ENCODE results near the gene PIEZO2.

PIEZO2 gene

DNA sequence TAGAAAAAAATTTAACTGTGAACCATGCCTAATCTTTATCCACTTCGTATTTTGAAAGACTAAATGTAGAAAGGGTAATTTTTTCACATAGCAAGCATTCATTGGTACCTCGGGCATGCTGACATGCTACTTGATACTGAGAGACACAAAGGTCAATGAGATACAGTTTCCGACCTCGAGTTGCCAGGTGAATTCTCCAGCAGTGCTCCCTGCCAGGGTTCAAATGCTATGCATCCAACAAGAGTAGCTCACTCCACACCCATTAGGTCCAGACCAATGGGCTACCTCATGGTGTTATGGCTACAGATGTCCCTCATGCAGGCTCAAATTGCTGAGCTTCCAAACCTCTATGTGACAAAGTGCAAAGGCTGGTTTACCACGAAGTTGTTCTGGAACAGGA lies 305.8 kb downstream of the PIEZO2 start:
- no peak for DNase-seq (ENCODE audit: low read depth)

DNA sequence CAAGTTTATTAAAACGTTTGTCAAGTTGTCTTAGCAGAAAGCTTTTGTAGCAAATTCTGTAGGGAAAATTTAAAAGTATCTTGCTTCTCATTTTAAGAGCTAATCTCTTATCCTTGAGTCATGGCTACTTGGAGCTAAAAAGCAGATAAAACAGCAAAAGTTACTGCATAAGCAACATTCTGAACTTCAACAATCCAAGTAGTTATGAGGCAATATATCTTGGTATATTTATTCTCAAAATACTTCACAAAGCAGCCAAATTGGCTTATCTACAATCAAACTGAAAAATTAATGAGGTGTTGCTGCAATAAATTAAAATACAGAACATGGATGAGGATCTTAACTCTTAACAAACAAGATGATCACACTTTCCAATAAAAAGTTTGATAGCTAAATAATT lies 306.5 kb downstream of the PIEZO2 start:
- no peak for DNase-seq (ENCODE audit: low read depth)

DNA sequence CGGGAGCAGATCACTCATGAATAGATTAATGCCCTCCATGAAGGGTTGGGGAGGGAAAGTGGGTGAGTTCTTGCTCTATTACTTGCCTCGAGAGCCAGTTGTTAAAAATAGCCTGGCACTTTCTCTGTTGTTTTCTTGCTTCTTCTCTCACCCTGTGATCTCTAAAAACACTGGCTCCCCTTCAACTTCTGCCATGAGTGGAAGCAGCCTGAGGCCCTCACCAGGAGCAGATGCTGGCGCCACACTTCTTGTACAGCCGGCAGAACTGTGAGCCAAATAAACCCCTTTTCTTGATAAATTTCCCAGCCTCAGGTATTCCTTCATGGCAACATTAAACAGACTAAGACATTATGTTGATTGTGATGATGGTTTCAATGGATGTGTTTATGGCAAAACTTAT lies 307.0 kb downstream of the PIEZO2 start:
- no peak for DNase-seq (ENCODE audit: low read depth)

- no peak for DNase-seq (ENCODE audit: low read depth)
Measured at GRCh38 chr18:10841203-10841602, 308.2 kb downstream of the PIEZO2 start.

DNA sequence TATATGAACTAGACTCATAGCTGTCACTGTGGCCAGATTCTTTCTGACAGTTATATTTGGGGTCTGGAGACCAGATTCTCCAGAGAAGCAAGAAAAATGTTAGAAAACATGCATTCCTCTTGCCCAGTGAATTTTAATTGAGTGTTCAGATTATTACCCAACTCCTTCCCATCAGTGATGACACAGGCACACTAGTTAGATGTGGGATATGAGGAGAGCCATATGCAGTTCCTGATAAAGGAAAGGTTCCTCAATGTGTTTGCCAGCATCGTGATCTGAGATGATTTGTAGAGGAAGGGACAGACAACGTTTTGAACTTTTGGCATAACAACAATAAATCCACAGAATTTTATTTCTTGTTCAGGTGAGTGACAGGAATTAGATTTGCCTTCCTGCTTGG lies 308.6 kb downstream of the PIEZO2 start:
- no peak for DNase-seq (ENCODE audit: low read depth)

- no peak for DNase-seq (ENCODE audit: low read depth)
Measured at GRCh38 chr18:10839421-10839820, 309.9 kb downstream of the PIEZO2 start.

GRCh38 chr18:10838553-10838952 lies 310.8 kb downstream of the PIEZO2 start:
- no peak for DNase-seq (ENCODE audit: low read depth)

- DNase-seq (ENCODE audit: low read depth), result no peak
Measured at GRCh38 chr18:10834128-10834815, 315.1 kb downstream of the PIEZO2 start.

DNA sequence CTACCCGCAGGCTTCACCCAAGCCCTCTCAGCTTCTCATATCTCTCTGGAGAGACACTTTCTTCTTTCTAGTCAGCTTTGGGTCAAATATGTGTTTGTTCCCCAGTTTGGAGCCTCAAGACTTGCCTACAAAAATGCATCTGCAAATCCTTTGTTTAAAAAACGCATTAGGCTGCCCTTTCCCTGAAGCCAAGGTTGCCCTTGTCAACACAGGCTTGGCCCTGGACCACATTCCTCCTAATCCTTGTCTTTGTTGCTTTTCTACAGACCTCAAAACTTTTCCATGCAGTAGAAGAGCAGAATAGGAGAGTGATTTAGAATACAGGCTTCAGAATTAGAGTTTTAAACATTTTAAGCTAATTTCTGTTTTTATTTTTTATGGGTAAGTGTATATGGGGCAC lies 315.7 kb downstream of the PIEZO2 start:
- no peak for DNase-seq (ENCODE audit: low read depth)

- no peak for DNase-seq (ENCODE audit: low read depth)
Measured at GRCh38 chr18:10826400-10826799, 323.0 kb downstream of the PIEZO2 start.

GRCh38 chr18:10822456-10822855 lies 326.9 kb downstream of the PIEZO2 start:
- no peak for DNase-seq (ENCODE audit: low read depth)

DNA sequence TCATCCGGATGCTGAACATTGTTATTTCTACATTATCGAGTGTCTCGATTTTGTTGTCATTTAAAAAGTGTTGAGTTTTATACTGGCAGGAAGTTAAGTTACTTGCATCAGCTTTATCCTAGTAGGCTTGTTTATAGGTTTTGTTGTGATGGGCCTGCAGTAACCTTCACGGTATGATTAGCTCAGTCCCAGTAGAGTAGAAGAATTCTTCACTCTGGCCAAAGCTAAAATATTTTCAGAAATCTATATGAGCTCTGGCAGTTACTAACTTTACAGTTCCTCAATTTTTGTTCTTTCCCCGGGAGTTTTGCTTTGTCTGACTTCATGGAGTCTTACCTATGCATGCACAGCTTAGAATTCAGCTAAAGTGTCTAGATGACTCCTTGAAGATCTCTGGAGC lies 328.7 kb downstream of the PIEZO2 start:
- DNase-seq (ENCODE audit: low read depth), result no peak

- DNase-seq (ENCODE audit: low read depth), result no peak
Measured at GRCh38 chr18:10814336-10814735, 335.0 kb downstream of the PIEZO2 start.

- no peak for DNase-seq (ENCODE audit: low read depth)
Measured at GRCh38 chr18:10805587-10806118, 343.7 kb downstream of the PIEZO2 start.

- no peak for DNase-seq (ENCODE audit: low read depth)
Measured at GRCh38 chr18:10804126-10804525, 345.2 kb downstream of the PIEZO2 start.

DNA sequence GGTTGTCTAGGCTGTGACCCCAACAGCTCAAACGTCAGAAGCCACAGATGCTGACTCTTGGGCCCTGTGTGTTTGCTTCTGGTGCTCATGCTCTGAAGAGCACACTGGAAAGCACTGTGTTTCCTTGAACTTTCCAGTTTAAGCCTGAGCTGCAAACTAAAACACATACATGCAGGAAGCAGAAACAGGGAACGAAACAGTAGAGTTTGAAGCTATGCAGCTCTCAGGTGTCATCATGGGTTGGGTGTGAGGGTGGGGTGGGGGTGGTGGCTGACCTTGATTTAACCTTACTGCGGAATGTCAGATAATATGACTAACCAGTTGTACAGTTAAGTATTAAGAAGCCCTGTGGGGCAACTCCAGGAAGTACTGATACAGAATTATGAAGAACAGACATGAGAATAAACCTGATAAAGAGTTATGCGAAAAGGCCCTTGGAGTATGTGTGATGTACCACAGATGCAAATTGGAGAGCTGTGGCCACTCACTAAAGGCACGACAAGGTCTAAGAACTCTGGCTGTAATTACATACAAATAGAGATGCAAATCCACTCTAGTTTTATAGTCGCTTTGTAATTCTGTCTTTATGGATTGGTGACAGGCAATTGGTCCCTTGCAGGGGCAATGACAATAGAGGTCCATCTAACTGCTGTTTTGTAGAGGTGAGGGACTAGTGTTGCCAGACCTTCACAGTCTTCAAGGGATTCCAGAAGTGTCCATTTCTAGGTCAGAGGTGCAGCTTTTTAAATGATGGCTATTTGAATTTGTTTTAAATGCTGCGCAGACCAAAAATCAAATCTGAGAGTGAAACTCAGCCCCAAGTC lies 350.4 kb downstream of the PIEZO2 start:
- no peak for DNase-seq (ENCODE audit: low read depth)

DNA sequence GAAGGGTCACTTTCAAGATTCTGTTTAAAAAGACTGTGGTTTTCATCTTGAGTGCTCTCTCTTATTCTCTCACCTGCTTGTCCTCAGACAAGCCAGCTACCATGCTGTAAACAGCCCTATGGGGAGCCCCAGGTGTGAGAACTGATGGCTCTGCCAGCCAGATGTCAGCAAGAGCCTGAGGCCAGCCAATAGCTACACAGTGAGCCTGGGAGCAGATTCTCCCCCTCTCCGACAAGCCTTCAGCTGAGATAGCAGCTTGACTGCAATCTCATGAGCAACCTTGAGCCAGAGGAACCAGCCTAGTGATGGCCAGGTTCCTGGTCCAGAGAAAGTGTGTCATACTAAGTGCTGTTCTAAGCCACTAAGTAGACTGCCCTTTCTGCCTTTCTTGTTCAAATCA lies 351.5 kb downstream of the PIEZO2 start:
- DNase-seq (ENCODE audit: low read depth), result no peak

DNA sequence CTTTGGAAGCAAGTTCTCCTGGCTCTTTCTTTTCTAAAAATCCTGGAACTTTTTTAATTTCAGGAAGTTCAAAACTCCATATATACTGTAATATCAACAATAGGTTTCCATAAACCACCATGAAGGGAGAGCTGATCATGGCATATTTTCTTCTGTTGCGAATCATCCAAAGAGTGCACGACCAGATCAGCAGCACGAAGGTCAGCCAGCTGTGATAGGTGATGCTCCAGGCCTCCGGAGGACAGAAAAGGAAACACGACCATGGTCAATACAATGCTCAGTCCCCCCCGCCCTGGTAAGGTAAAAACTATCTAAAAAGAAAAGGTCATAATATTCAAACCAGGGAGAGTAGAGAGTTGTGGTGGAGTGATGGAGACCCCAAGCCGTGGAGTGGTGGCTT lies 354.6 kb downstream of the PIEZO2 start:
- no peak for DNase-seq (ENCODE audit: low read depth)

- no peak for DNase-seq (ENCODE audit: low read depth)
Measured at GRCh38 chr18:10793730-10794370, 355.5 kb downstream of the PIEZO2 start.

GRCh38 chr18:10792181-10792580 lies 357.2 kb downstream of the PIEZO2 start:
- DNase-seq (ENCODE audit: low read depth), result no peak

DNA sequence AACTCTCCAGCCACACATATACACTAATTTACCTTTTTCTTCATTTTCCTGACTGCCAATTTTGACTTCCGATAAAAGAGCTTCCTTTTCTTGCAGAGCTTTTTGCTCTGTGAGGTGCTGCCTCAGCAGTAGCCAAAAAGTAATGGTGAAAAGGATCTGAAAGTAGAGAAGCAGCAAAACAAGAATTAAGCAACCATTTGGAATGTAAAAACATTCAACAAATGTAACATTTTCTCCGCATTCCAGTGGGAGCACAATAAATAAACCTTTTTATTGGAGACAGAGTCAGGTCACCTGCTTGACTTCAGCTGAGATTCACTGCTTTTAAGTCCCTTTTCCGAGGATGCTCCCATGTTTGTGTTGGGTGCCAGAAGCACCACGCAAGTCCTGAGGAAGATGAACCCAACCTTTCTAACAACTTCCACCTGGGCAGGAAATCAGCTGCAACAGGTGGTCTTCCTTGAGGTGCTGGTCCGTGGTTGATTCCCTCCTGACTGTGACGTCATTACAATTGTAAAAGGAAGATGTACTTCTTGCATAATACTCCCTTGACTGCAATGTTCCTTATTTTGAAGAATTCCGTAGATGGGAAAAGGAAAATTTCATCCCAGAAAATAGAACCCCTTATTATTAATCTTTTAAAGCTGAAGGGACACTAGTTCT lies 358.1 kb downstream of the PIEZO2 start:
- DNase-seq (ENCODE audit: low read depth), result no peak

DNA sequence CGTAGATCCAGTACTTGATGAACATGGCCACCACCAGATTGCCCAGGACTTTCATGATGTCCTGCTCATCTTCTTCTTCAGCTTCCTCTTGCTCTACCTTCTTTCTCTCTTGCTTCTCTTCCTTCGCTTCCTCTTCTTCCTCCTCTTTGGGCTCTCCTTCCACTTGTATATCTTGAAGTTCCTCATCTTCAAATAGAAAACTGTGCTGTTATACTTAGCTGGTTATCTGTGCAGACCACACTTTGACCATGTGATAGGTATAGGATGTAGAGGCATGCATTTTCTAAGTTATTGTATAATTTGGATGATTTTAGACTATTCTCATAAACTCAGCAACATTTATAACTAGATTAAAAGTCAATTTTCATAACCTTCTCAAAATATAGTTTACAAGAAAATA lies 360.2 kb downstream of the PIEZO2 start:
- no peak for DNase-seq (ENCODE audit: low read depth)
